Femur (tissue), 1 donor: ENCODE measurements around the gene ATPAF1.
A peak's percentile ranks its signal among the peaks of the same experiment; 100 is the strongest.
"Not testable (repeated sequence)": the region's sequence is repeated elsewhere in the genome, so short reads cannot be mapped to it uniquely, and the experiment has no call there.

ENCODE experiments used
- DNase-seq: peaks from one replicate; pipeline ENCODE4 v3.0.0-alpha.2; 2017

The ATPAF1 gene, protein sequence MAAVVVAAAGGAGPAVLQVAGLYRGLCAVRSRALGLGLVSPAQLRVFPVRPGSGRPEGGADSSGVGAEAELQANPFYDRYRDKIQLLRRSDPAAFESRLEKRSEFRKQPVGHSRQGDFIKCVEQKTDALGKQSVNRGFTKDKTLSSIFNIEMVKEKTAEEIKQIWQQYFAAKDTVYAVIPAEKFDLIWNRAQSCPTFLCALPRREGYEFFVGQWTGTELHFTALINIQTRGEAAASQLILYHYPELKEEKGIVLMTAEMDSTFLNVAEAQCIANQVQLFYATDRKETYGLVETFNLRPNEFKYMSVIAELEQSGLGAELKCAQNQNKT

DNA sequence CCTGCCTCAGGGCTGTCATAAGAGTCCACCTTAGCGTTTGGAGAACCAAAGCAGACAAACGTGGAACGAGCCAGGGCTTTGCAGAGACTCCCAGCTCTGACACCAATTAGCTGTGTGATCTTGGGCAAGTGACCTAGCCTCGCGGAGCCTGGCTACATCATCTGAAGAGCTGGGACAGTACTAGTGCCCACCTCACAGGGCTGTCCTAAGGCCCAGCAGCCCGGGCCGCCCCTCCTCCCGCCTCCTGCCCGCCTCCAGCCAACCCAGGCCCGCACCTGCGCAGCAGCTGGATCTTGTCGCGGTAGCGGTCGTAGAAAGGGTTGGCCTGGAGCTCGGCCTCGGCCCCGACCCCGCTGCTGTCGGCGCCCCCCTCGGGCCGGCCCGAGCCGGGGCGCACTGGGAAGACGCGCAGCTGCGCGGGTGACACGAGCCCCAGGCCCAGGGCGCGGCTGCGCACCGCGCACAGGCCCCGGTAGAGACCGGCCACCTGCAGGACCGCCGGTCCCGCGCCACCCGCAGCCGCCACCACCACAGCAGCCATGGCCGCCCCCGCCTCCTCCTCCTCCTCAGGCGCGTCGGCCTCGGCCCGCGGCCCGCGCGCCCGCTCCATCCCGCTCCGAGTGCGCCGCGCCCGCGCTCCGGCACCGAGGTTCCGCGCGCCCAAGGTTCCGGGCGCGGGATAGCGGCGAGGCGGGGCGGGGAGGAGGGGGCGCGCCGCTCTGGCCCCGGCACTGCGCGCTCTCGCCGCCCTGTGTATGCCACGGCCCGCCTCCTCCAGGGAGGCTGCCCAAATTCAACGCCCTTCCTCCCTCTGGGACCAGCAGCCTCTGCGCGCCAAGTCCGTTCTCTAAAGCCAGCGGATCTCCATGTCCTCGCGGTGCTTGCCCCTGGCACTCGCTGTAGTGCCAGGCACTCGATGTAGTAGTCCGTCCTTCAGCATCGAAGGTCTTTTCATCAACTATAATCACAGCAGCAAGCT, at the start of gene ATPAF1:
Gene ATPAF1 (minus strand): TSS at position 583 of the 979 bp plus-strand sequence. CDS start 42 bp downstream, at position 541.
- DNase-seq, result peak; percentile 82

DNA sequence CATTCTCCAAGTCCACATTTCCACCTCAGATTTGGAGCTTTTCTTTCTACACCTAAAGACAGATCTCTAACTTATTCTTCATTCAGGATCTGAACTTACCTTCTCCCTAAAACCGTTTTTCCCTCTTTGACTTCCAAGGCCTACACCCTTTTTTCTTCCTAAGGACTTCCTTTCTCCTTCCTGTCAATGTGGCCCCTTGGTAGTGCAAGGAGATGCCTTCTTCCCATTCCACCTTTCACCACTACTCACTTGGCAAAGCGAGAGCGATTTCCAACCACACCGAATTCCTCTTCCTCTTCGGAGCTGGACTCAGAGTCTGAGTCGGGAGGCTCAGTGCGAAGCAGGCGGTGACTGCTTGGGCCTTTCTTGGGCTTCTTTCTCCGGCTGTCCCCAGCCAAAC, 49.5 kb upstream of the ATPAF1 start:
- no peak for DNase-seq

DNA sequence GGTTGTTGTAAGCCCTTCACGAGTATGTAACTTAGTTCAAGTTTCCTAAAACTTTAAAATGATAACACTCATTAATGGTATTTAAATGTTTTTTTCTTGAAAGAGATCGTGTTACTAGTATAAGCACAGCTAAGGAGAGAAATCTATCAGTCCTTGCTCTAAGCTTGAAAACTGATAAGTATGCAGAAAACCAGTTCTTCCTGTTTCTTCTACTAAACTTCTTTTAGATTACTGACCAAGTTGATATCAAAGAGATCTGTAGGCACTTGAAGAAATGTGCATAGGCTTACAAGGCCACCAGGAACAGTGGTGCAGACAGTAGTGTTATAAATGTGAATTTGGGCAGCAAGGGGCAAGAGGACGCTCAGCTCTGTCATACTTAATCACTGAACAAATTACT, 46.8 kb upstream of the ATPAF1 start:
- DNase-seq, result no peak

DNA sequence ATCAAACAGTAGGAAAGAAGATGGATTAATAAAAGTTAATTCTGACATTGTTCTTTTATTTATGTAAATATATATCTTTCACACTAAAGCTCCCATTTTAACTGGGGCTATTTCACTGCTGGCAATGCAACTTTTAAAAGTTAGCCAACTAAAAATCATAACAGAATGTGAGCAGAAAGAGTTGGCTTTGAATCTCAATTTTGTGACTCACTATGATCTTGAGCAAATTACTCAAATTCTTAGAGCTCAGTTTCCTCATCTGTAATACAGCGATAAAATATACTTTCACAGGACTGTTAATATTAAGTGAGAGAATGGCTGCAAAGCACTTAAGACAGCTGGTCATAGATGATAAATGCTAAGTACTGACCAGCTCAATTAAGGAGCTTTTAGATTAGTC, 40.0 kb upstream of the ATPAF1 start:
- no peak for DNase-seq

DNA sequence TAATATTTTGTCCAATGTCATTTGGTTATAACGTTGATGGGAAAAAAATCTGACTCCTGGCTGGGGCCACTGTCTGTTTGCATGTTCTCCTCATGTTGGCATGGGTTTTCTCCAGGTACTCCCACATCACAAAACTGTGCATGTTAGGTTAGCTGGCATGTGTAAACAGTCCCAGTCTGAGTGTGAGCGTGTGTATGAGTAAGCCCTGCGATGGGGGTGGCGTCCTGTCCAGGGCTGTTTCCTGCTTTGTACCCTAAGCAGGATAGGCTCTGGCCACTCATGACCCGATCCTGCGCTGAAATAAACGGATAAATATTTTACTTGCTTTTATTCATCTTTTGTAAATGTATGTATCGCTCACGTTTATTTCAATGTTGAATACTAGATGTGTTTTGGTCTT, 37.2 kb upstream of the ATPAF1 start:
- DNase-seq, result no peak

DNA sequence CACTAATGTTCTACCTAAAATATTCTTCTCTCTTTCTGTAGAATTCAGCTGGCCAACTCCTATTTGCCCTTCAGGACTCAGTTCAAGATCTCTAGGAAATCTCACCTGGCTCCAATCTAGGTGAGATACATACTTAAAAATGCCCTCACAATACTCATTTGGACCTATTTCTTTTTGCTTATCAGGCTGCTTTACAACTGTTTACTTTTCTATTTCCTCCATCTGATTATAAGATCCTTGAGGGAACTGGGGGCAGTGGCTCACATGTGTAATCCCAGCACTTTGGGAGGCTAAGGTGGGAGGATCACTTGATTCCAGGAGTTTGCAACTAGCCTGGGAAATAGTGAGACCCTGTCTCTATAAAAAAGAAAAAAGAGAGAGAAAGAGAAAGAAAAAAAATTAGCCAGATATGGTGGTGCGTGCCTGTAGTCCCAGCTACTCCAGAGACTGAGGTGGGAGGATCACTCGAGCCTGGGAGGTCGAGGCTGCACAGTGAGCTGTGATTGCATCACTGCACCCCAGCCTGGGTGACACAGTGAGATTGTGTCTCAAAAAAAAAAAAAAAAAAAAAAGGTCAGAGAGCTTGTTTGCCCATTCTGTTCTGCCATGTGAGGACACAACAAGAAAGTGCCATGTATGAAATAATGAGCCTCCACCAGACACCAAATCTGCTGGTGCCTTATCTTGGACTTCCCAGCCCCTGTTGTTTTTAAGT, 35.9 kb upstream of the ATPAF1 start:
- DNase-seq, result no peak

DNA sequence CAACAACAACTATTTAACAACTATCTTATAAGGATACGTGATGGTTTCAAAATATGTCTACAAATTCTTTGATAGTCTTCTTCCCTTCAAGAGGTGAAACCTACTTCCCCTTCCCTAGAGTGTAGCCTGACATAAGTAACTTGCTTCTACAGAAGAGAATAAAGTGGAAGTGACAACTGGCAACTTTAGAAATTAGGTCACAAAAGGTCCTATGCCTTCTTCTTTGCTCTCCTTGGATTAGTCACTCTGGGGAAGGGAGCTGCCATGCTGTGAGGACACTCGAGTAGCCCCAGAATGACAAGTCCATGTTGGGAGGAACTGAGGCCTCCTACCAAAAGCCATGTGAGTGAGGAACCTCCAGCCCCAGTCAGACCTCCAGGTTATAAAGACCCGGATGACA, 31.5 kb upstream of the ATPAF1 start:
- no peak for DNase-seq

DNA sequence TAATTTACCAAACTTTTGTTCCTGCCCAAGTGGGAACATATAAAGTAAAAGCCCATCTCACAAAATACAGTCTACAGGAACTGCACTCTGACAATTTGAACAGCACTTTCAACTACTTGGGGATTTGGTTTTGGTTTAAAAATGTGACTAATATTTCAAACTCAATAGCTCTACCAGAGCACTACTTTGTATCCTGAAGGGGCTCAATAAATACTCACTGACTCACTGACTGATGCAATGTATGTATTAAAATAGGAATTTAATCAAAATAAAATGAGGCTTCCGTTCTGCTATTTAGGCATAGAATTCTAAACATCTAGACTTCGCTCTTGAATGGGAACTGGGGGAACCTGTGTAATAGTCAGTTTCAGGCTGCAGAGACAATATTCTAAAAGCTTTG, 28.9 kb upstream of the ATPAF1 start:
- no peak for DNase-seq

DNA sequence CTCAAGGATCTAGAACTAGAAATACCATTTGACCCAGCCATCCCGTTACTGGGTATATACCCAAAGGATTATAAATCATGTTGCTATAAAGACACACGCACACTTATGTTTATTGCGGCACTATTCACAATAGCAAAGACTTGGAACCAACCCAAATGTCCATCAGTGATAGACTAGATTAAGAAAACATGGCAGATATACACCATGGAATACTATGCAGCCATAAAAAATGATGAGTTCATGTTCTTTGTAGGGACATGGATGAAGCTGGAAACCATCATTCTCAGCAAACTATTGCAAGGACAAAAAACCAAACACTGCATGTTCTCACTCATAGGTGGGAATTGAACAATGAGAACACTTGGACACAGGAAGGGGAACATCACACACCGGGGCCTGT, 26.5 kb upstream of the ATPAF1 start:
- DNase-seq, result not testable (repeated sequence)

DNA sequence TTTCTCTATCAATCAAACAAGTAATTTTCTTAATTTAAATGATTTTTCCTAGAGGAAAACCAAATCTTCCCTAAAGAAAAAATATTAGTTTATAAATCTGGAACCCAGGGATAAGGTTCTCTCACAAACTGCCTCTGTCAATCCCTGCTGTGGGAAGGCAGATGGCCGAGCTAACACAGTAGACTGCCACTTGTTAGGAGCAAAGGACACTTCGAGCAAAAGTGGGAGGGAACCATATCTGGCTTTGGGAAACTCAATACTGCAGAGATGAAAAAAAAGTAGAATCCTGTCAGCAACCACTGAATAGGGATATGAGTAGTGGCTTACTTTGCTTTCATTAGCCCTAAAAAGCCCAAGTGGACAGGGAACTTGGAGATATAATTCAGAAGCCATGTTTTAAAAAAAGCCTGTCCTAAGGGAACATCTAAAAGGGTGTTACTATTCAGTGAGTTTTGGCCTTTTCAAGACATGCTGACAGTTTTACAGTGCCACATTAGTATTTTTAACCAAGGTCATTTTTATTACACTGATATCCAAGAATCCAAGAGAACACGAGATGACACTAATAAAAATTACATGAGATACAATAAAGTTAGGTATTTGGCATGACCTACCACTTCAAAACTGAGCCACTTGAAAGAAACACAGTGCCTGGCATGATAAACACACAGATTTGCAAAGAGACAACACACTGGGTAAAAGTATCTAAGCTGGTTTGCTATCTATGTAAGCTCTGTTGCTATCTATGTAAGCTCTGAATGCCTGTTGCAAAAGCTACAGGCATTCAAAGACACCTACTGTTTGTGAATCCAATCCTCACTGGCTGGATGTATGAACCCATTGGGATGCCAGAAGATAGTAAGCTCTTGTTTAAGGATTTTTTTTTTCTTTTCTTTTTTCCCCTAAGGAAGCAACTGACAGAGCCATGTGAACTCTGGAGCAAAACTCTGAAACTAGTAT, 24.9 kb upstream of the ATPAF1 start:
- DNase-seq, result no peak

DNA sequence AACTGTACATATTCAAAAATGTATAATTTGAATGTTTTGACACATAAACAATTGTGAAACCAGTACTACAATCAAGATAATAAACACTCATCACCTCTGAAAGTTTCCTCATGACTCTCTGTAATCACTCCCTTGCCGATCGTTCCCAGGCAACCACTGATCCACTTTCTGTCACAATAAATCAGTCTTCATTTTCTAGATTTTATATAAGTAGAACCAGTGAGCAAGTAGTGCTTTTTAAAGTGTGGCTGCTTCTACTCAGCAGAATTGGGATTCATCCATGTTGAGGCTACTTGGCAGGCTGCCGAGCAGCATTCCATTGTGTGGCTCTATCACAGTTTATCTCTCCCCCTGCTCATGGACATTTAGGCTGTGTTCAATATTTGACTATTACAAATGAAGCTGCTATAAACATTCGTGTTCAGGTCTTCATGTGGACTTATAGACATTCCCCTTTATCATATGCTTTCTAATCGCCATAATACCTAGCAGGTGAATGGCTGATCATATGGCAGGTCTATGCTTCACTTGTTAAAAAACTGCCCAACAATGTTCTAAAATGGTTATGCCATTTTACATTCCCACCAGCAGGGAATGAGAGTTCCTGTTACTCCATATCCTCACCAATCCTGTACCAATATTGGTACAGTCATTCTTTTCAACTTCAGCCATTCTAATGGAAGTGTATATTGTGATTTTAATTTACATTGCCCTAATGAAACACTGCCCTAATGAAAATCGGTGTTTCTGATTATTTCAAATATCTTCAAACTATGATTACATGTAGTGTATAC, 24.0 kb upstream of the ATPAF1 start:
- DNase-seq, result no peak

DNA sequence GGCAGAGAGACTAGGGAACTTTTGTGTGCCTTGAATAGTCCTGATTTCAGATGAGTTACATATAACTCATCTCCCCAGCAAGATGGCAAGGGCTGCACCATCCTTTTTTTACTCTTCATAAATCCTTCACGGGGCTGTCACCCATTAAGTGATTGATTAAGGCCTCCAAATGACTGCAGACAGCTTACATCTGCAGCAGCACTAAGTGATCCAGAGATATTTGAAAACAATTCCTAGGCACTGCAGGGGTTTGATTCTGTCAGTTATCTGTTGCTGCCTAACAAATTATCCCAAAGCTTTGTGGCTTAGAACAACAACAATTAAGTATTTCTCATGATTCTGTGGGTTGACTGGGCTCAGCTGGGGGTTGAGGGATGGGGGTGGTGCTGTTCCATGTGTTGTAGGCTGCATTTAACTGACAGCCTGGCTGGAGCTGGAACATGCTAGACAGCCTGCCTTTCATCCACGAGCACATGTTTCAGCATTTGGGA, 22.8 kb upstream of the ATPAF1 start:
- no peak for DNase-seq

DNA sequence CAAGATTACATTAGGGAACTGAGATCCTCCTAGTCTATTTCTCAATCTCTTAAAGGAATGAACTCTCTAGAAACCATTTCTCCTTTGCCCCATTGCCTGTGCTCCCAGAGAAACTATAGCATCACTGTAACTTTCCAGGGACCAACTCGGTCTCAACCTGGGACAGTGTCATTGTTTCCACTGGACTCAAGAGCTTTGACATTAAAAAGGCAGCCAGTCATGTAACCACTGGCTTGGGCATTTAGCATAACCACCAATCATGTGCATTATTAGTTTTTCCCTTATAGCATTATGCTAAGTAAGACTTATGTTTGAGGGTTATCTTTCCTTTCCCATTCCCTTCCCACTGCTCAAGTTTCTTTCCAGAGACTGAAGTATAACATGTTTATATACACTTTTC, 21.7 kb upstream of the ATPAF1 start:
- DNase-seq, result no peak

DNA sequence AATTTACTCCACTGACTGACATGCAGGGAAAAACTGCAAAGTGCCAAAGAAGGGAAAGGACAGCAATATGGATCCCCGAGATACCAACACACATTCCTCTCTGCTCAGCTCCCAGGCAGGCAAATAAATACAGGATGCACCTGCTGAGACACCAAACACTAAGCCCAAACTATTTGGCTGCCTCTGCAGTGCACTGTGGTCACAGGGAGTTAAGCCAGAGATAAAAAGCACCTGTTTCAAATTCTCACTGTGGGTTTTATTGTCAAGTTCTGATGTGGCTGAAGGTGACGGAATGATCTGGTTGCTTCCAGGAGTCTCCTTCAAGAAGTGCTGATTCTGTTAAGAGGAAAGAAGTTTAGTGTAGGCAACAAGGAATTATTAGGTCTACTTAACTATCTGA, 21.2 kb upstream of the ATPAF1 start:
- DNase-seq, result no peak

DNA sequence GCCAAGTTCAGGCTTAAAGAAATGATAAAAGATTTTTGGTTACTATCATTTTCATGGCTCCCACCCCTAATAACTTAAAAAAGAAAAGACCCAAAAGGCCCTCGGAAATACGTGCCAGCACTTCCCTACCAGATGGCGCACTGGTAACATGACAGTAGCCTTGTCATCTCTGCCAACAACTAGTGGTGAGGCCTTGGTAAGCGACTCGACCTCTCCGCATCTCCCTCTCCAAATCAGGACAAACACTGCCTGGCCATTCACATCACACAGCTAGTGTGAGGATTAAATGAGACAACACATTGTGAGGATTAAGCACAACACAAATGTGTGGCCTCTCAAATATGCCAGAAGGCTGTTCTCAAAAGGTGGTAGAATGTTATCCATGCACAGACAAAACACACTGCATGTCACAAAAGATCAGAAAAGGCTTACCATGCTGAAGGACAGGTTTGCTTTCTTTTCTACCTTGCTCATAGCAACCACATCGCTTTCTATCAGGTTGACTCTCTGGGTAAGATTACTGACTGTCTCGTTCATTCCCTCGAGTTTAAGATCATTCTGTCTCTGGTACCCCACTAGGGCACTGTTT, 19.9 kb upstream of the ATPAF1 start:
- no peak for DNase-seq

DNA sequence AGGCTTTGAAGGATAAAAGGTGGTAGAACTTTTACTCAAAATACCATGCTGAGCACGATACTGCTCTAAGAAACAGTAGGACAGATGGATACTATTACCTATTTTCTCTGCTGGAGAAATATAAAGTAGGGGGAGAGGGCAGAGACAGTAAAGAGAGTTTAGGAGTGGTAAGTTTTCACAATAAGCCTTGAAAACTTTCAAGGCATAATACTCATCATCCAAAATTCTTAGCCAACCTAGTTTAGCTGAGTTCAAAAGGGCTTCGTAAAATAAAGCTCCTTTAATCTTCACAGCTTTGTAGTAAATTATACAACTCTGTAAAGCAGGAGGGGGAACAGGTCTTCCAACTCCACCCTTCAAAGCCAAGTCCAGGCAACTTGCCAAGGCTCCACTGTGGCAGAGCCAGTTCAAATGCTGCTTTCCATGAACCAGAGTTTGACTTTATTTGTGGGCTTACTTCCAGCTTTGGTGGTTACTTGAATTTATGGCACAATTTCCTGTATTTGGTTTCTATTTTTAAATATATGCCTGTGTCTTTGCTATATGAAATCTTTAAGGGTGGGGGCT, 19.0 kb upstream of the ATPAF1 start:
- DNase-seq, result peak; percentile 81

DNA sequence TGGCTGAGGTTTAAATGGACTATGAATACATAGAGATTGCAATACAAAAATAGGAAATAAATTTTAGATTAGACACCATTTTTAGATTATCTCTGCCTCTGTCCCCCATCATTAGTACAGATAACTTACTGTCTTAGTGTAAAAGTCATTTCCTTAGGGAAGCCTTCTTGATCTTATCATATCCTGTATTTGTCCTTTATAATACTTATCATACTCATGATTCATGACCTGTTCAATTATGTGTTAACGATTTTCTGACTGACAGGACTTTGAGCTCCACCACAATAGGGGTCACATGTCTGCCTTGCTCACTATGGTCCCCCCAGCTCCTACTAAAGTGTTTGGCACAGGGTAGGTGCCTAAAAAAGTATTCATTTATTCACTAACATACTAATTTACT, 18.1 kb upstream of the ATPAF1 start:
- DNase-seq, result no peak

DNA sequence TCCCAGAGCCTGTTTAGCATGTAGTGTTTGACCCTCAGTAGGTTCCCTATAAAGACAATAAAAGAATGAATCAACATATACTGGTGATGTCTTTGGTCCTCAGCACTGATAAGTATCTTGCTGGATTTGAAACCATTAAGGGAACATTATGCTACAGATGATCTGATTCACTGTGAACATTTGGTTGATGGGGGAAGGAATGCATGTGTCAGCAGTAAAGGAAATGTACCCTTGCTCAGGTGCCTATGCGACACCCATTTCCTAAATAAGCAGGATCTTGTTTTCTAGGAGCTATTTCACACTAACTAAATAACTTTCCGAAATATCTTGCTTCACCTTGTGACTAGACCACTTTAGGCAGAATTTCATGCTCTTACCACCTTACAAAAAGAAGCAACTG, 16.5 kb upstream of the ATPAF1 start:
- no peak for DNase-seq

DNA sequence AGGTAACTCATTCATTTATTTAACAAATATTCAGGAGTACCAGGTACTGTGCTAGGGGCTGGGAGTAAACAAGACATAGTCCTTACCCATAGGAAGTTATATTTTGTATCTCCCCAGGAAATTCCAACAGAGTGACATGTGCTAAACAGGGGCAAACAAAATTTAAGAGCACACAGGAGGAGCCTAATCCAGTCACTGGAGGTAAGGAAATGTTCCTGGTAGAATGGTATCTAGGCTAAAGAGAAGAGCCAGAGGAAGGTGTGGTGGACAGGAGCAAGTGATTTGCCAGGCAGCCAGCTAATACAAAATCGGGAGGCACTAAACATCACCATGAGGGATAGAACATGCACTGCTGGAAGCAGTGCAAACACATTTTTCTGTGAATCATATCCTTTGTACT, 13.9 kb upstream of the ATPAF1 start:
- DNase-seq, result no peak

DNA sequence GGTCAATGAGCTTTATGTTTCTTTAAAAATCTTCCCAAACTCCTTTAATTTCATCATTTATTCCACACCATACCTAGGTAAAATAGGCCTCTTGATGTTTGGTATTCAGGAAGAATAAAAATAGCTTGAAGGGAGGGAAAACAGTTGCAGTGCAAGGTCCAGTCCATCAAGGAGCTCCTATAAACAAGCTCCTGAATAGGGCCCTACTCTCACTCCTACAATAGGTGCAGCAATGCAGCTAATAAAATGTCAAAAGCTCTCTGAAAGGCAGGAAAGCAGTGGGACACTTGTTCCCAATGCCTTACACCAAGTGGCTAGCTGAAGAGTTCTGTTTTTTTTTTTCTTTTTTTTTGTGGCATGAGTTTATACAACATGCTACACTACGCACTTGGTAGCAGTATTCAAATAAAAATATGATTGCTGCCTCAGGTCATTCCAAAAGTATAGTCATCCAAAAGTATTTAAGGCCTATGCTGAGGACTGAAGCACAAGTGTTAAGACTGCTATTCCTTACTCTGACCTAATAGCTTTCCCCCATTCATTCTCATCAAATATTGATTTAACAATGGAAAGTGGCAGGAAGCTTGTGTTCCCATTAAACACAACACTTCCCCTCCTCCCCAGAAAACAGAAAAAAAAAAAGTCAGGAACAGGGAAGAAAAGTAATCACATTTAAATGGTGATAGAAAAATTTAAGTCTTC, 13.3 kb upstream of the ATPAF1 start:
- no peak for DNase-seq
